ENCODE data around the gene ARHGAP45.
A peak's percentile ranks its signal among the peaks of the same experiment; 100 is the strongest.
"Not testable (repeated sequence)": the region's sequence is repeated elsewhere in the genome, so short reads cannot be mapped to it uniquely, and the experiment has no call there.

The ARHGAP45 gene

DNA sequence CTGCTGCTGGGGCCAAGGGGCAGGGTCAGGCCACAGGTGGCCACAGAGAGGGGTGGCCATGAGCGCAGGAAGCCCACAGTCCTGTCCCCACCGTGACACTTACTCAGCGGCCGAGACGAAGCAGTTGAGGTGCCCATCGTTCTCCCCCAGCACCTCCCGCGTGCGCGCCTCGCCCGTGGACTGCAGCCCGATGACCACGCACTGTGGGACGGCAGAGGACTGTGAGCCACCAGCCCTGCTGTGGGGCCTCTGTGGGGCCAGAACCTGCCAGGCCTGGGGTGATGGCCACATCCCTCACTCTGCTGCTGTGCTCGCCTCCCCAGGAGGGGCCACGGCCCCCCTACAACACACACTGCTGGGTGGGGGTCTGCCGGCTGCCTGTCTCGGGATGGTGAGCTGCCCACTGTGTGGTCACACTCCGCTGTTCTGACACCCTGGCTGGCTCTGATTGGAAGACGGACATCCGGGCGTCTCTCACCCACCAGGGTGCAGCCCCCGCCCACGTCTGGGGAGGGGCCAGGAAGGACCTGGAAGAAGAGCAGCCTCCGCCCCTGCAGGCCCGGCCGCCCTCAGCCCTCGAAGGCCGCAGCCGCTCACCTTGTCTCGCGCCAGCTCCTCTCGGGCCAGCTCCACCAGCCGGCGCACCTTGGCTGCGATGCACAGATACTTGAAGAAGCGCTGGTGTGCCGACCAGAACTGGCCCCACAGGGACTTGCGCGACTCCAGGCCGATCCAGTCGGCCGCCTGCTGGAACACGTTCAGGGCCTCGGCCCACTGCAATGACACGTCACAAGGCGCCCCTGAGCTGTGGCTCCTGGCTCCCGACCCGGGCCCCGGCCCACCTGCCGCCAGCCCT lies 50.0 kb downstream of the ARHGAP45 start:
- no peak for DNase-seq (ENCODE audit: low read depth)

DNA sequence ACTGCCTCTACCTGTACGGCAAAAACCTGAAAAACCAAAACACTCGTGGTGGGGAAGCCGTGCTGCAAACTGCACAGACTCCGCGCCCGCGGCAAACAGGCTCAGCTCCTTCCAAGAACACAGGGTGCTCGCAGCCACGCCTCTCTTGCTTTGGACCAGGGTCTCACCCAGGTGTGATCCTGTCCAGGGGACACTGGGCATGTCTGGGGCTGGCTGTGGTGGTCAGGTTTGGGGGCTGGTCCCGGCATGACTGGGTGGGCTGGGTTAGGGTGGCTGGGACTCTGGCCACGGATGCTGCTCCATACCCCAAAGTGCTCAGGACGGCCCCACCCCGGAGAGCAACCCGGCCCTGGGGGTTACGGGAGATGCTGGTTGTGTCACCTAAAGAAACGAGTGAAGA lies 50.7 kb downstream of the ARHGAP45 start:
- no peak for DNase-seq (ENCODE audit: low read depth)

- no peak for DNase-seq (ENCODE audit: low read depth)
Observed at GRCh38 chr19:1118999-1119398, 52.0 kb downstream of the ARHGAP45 start.

DNA sequence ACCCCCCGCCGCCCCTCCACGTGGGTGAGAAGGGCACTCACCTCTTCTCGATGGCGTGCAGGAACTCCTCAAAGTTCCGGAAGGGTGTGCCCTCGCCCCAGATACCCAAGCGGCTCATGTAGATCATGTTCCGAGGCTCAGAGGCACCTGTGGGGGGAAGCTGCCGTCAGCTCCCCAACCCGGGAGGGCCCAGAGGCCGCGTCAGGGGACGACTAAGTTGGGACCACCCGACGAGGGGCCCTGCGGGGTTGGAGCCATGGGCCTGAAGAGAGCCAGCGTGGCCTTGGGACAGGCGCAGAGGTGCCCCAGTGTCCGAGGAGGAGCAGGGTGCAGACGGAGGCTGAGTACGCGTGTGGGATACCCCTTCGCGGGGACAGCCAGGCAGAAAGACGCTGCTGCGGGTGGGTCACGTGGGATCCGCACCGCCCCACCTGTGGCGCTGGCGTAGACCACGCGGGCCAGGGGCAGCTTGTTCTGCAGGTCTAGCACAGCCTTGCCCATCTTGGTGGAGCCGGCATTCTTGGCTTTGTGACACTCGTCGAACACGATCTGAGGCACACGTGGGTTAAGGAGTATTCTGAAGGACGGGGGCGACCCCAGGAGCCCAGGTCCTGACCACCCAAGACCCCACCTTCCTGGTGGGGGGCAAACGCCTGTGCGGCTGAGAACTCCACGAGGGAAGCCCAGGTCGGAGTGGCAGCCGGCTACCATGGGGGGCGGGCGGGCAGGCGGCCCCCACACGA lies 52.7 kb downstream of the ARHGAP45 start:
- DNase-seq (ENCODE audit: low read depth) = no peak

GRCh38 chr19:1121395-1121794 lies 54.4 kb downstream of the ARHGAP45 start:
- DNase-seq (ENCODE audit: low read depth) = no peak

- no peak for DNase-seq (ENCODE audit: low read depth)
Observed at GRCh38 chr19:1122021-1122971, 55.3 kb downstream of the ARHGAP45 start.

GRCh38 chr19:1122972-1123363 lies 56.0 kb downstream of the ARHGAP45 start:
- DNase-seq (ENCODE audit: low read depth) = peak; percentile 77

GRCh38 chr19:1123381-1123780 lies 56.4 kb downstream of the ARHGAP45 start:
- DNase-seq (ENCODE audit: low read depth) = no peak

DNA sequence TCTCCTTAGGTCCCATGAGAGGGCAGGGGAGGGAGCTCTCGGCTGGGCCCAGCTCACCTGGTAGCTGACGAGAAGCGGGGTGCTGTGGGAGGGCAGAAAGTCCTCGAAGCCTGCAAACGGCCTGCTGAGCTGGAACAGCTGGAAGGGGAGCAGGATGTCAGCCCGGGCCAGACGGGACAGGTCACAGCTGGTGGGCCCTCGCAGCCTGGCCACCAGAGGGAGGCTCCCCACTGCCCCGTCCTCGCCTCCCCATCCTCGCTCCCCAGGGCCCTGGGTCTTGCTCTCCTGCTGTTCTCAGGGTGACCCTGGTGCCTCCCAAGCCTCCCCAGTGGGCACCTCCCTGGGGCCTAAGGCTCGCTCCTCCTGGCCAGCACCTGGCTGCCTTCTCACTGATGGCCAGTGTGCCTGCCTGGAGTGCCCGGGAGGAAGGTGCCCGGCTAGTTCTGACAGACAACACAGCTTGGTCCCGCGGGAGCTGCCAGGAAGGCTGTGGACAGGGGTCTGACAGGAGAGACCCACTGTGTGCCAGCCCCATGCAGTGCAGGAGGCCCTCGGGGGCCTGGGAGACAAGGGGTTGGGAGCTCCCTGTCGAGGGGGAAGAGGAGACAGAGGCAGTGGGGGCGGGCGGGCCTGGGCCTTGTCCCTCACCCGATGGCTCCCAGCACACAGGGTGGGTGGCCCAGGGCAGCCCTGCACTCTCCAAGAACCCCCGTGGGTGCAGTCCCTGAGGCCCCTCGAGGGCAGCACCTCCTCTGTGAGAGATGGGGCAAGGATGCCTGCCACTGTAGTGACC lies 57.1 kb downstream of the ARHGAP45 start:
- DNase-seq (ENCODE audit: low read depth) = no peak

DNA sequence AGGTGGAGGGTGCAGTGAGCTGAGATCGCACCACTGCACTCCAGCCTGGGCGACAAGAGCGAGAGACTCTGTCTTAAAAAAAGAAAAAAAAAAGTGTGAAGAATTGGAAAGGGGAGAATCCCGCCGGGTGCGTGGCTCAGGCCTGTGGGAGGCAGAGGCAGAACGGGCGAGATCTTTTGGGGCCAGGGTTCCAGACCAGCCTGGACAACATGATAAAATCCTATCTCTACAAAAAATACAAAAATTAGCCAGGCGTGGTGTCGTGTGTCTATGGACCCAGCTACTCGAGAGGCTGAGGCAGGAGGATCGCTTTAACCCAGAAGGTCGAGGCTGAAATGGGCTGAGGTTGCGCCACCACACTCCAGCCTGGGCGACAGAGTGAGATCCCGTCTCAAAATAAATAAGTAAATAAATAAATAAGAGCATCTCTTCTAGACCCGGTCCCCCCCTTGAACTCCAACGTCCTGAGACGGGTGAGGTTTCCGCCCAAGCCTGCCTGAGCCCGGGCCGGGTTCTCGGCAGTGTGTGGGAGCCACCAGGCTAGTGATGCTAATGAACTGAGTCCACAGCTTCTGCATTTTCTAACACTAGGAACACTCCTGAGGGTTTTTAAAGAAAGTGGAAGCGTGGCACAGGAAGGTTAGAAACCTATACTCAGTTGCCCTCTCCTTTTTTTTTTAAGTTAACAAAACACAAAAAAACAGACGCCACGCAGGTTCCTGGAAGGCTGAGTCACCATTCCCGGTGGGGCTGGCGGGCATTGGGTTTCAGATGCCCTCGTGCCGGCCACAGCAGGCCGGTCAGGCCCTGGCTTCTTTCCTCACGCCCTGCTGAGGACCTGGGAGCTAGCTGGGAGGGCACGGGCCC lies 58.9 kb downstream of the ARHGAP45 start:
- no peak for DNase-seq (ENCODE audit: low read depth)

DNA sequence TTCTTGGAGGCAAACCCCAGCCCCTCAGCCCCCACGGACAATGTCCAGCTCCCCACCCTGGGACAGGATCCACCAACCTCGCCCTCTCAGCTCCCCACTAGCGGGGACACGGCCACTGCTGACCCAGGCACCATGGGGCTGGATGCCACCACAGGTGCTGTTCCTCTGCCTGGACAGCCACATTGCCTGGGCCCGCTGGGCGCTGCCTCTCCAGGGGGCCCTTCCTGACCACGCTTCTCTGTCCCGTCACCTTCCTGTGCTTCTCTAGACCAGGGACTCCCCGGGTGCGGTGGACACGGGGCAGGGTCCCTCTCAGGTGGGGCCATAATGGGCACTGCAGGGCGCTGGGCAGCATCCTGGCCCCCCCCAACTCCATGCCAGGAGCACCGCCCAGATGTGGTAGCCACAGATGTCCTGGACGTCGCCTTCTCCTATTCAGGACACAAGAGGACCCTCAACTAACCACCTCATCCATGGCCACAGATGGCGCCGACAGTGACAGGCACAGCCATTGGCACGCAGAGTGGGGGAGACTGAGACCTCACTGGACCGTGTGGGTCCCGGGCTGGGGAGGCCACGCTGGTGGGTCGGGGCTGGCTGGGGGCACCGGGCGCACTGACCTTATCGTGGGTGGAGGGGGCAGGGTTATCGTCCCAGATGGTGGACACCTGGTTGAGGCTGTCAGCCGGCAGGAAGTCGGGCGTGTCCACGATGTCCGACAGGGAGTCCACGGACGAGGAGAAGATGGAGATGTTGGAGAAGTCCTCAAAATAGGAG lies 60.2 kb downstream of the ARHGAP45 start:
- no peak for DNase-seq (ENCODE audit: low read depth)

GRCh38 chr19:1128106-1128505 lies 61.1 kb downstream of the ARHGAP45 start:
- DNase-seq (ENCODE audit: low read depth) = no peak

GRCh38 chr19:1129084-1129483 lies 62.1 kb downstream of the ARHGAP45 start:
- not testable (repeated sequence) for DNase-seq (ENCODE audit: low read depth)

- DNase-seq (ENCODE audit: low read depth) = no peak
Observed at GRCh38 chr19:1129535-1129934, 62.6 kb downstream of the ARHGAP45 start.

GRCh38 chr19:1130771-1131717 lies 64.1 kb downstream of the ARHGAP45 start:
- peak; percentile 32 for DNase-seq (ENCODE audit: low read depth)

DNA sequence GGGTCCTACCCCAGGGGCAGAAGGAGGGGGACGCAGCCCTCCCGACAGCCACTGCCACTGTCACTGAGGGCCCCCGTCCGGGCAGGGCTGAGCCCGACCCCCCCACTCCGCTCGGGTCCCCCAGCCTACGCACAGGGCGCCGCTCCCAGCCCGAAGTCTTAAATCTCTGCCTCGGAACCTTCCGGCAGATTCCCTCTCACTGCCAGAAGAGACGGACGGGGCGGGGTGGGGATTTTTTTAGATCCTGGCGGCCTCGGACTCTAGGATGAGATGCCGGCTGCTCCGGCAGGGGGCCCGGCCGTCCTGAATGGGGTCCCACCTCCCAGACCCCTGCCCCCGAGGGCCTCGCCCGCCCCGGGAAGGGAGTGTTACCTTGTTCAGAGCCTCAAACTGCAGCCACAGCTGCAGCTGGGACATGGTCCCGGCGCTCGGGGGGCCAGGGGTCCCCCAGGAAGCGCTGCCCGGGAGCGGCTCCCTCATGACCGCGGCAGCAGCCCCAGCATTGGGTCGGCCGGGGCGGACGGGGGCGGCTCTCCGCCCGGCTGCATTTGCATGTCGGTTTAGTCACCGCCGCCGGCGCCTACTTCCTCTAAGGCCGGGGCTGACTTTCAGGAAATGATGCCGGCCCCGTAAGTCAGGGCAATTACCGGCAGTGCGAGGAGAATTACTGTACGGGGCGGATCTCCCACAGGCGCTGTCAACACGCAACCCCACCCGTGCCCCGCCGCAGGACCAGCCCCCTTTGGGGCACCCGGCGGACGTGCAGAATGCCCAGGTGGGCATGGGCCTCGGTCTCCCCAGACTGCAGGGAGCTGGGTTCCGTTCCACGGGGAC lies 65.0 kb downstream of the ARHGAP45 start:
- peak; percentile 88 for DNase-seq (ENCODE audit: low read depth)

- DNase-seq (ENCODE audit: low read depth) = no peak
Observed at GRCh38 chr19:1132552-1133383, 65.8 kb downstream of the ARHGAP45 start.
